Body of pancreas (tissue), 4 donors: ENCODE results near the gene TENM3. TPM values are rescaled to one million over a fixed set of nuclear protein-coding genes. Genes with fewer than 3 reads are reported as not detected.

Experiments used
- ATAC-seq: fragments of 150-250 bp; one replicate; pipeline ENCODE4 v1.9.1; 2016
- DNase-seq, 4 donors: peaks; one replicate each; pipeline ENCODE4 v3.0.0-alpha.2; 2019
- H3K27ac ChIP-seq, 4 donors: fragments of 200-600 bp; sonication (generic); 1 replicate in 3 of 4; 2 replicates in 1 of 4; pipeline versions ENCODE4 v1.5.1 to v1.6.1; 2016 to 2019; ENCODE audit warnings: mild to moderate bottlenecking in 1 of 4, mixed read lengths in 1 of 4, moderate library complexity in 1 of 4
- H3K27me3 ChIP-seq, 2 donors: fragments of 200-600 bp; sonication (generic); one replicate each; pipeline ENCODE4 v1.6.0; 2016; ENCODE audit warnings: mild to moderate bottlenecking in 1 of 2
- H3K36me3 ChIP-seq, 2 donors: fragments of 200-600 bp; sonication (generic); replicated peaks in 1 of 2; 2 replicates each; pipeline ENCODE4 v1.5.1; 2016; ENCODE audit warnings: low read depth in 2 of 2; ENCODE audit not compliant: insufficient read depth in 1 of 2
- H3K4me1 ChIP-seq: fragments of 200-600 bp; sonication (generic); one replicate; pipeline ENCODE4 v1.6.0; 2016
- H3K4me3 ChIP-seq, 2 donors: fragments of 200-600 bp; sonication (generic); 1 replicate in 1 of 2; 2 replicates in 1 of 2; pipeline ENCODE4 v1.5.1; 2016 to 2019
- H3K9me3 ChIP-seq, 3 donors: fragments of 200-600 bp; sonication (generic); 1 replicate in 2 of 3; 2 replicates in 1 of 3; pipeline ENCODE4 v1.5.1; 2016
- CTCF ChIP-seq, 7 experiments: fragments of 450-650 bp in 4 of 7; fragments of 200-600 bp in 3 of 7; sonication (generic) in 3 of 7; IDR thresholded peaks; one replicate each; pipeline ENCODE4 v1.5.1; 2016 to 2019; ENCODE audit warnings: antibody characterized with exemption in 7 of 7
- POLR2A ChIP-seq, 3 donors: fragments of 450-650 bp; IDR thresholded peaks; one replicate each; pipeline ENCODE4 v1.6.1; 2016; ENCODE audit warnings: antibody characterized with exemption in 3 of 3, mild to moderate bottlenecking in 2 of 3
- WGBS, 2 donors: methylation state at CpG; one replicate each; pipeline ENCODE4 v1.1.5; 2017; 5-methylcytosine and 5-hydroxymethylcytosine counted together
- intact Hi-C: fragments of 100-400 bp; cut with DNase I; formaldehyde crosslinking; loops from one replicate; pipeline ENCODE4 v1.15.1; 2023
- total RNA-seq, 2 donors: library from RNA; depleted of rRNA; stranded (reverse); fragments of >200 nt; gene quantifications; one replicate each; pipeline ENCODE4 v1.1.0, GENCODE V29; 2016

The TENM3 gene
- total RNA-seq, 2 donors from 2014 or later: 2.3 to 9.6 TPM

GRCh38 chr4:182616476-182616875, 373.3 kb downstream of the TENM3 start:
- intact Hi-C loops: no loop called here
- no peaks in the 10 kb centered on the region for H3K27me3 ChIP-seq
- H3K27ac ChIP-seq: no peak overlapping the region
- DNase-seq: no peak
- WGBS, 2 donors: 86 to 90% methylated on average over 4 of the region's 4 CpGs
- no peaks in the 10 kb centered on the region for H3K9me3 ChIP-seq
- no peaks in the 10 kb centered on the region for H3K4me1 ChIP-seq
- H3K36me3 ChIP-seq: no peaks in the 10 kb centered on the region
- TF ChIP-seq CTCF (IDR thresholded peaks at IDR 0.05): no peak
- no peak for TF ChIP-seq POLR2A (IDR thresholded peaks at IDR 0.05)
- ATAC-seq: no peak
- H3K4me3 ChIP-seq: no peak overlapping the region

GRCh38 chr4:182619660-182620059, 376.5 kb downstream of the TENM3 start:
- Histone ChIP-seq H3K27me3 (no peaks in the 10 kb centered on the region), H3K36me3 (no peaks in the 10 kb centered on the region), H3K9me3 (no peaks in the 10 kb centered on the region), H3K4me1 (no peaks in the 10 kb centered on the region), H3K4me3 (no peak overlapping the region), H3K27ac (no peak overlapping the region)
- DNase-seq (no peak), ATAC-seq (no peak)
- intact Hi-C loops: no loop called here
- 71 to 73% methylated on average over 5 of the region's 5 CpGs for WGBS, 2 donors
- TF ChIP-seq POLR2A (IDR thresholded peaks at IDR 0.05) (no peak), CTCF (IDR thresholded peaks at IDR 0.05) (no peak)

- 64 to 72% methylated on average over 10 of the region's 10 CpGs for WGBS, 2 donors
- Histone ChIP-seq H3K27ac (no peak overlapping the region), H3K4me3 (no peak overlapping the region), H3K36me3 (no peaks in the 10 kb centered on the region), H3K9me3 (no peaks in the 10 kb centered on the region), H3K4me1 (no peaks in the 10 kb centered on the region), H3K27me3 (no peaks in the 10 kb centered on the region)
- TF ChIP-seq POLR2A (IDR thresholded peaks at IDR 0.05) (no peak), CTCF (IDR thresholded peaks at IDR 0.05) (no peak)
- DNase-seq (no peak), ATAC-seq (no peak)
- intact Hi-C loops: no loop called here
These were observed 377.1 kb downstream of the TENM3 start for GRCh38 chr4:182620111-182620980.

- intact Hi-C loops: no loop called here
- Histone ChIP-seq H3K27me3 (no peaks in the 10 kb centered on the region), H3K4me3 (no peak overlapping the region), H3K9me3 (no peaks in the 10 kb centered on the region), H3K36me3 (no peaks in the 10 kb centered on the region), H3K27ac (no peak overlapping the region), H3K4me1 (no peaks in the 10 kb centered on the region)
- DNase-seq (no peak), ATAC-seq (no peak)
- TF ChIP-seq CTCF (IDR thresholded peaks at IDR 0.05) (no peak), POLR2A (IDR thresholded peaks at IDR 0.05) (no peak)
- WGBS, 2 donors: 79 to 90% methylated on average over 8 of the region's 8 CpGs
These were observed 381.1 kb downstream of the TENM3 start for GRCh38 chr4:182624281-182624680.

- H3K27me3 ChIP-seq: no peaks in the 10 kb centered on the region
These were observed 382.0 kb downstream of the TENM3 start for GRCh38 chr4:182625193-182625592.

More at GRCh38 chr4:182625193-182625592, 382.0 kb downstream of the TENM3 start:
- no peaks in the 10 kb centered on the region for H3K36me3 ChIP-seq
- no peak overlapping the region for H3K4me3 ChIP-seq
- H3K4me1 ChIP-seq: no peaks in the 10 kb centered on the region
- TF ChIP-seq CTCF (IDR thresholded peaks at IDR 0.05) (no peak), POLR2A (IDR thresholded peaks at IDR 0.05) (no peak)
- DNase-seq: no peak
- no peak overlapping the region for H3K27ac ChIP-seq
- ATAC-seq: no peak
- H3K9me3 ChIP-seq: no peaks in the 10 kb centered on the region
- 91 to 92% methylated on average over 14 to 16 of the region's 16 CpGs for WGBS, 2 donors
- intact Hi-C loops: no loop called here
